Measurements from ENCODE around the gene EHMT1.

EHMT1 gene

DNA sequence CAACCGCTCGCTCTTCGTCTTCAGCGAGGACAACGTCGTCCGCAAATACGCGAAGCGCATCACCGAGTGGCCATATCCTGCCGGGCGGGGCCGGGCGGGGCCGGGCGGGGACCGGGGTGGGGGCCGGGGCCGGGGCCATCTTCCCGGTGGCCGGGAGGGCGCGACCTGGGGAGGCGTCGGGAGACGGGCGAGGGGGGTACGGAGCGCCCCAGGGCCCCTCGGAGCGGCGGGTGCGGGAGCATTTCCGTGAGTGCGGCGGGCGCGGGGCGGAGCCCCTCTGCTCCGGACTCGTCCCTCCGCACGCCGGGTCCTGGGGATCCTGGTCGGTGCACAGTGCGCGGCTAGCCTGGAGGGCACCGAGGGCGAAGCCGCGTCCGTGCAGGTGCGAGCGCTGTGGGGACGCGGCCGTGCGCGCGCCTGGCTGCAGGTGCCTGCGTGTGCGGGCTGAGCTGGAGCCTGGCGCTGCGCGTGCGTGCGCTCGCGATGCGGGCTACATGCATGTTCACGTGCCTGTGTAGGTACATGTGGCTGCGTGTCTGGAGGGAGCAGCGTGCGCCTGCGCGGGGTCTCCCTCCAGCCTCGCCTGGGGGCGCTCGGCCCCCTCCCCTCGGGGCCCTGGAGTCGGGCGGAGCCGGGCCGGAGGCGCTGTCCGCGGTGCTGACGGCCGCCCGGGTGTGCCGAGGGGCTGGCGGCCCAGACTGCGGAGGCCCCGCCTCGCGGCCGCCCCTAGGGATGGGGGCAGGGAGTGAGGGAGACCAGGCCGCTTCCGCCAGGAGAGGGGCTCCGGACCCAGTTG is 259.5 kb downstream of the EHMT1 start:
- Histone ChIP-seq H3K36me3 (ENCODE audit: control insufficient read depth, insufficient read depth, low read length) (no peaks in the 10 kb centered on the region), H3K9ac (ENCODE audit: low read length) (no peak overlapping the region), H3K56ac (ENCODE audit: low read length) (peak overlapping the region; percentile 7), H3K23ac (ENCODE audit: low read length) (no peak overlapping the region), H4K5ac (ENCODE audit: low read length) (no peak overlapping the region), H3K4ac (ENCODE audit: low read depth, low read length) (no peak overlapping the region), H3K27ac (ENCODE audit: low read depth, low read length) (no peak overlapping the region), H3K27me3 (ENCODE audit: insufficient read depth, low read length, poor library complexity) (no peaks in the 10 kb centered on the region), H2AK5ac (ENCODE audit: low read length) (no peak overlapping the region), H2BK5ac (ENCODE audit: low read length) (no peak overlapping the region), H3K18ac (ENCODE audit: low read length) (no peak overlapping the region), H2BK15ac (replicated peaks; ENCODE audit: low read depth) (no peak overlapping the region), H3K4me2 (ENCODE audit: low read length) (peak overlapping the region; percentile 78), H3K4me3 (ENCODE audit: low read length) (no peak overlapping the region), H3K79me1 (ENCODE audit: low read length) (no peaks in the 10 kb centered on the region), H3K4me1 (ENCODE audit: control insufficient read depth, low read depth, low read length) (no peaks in the 10 kb centered on the region), H3K79me2 (ENCODE audit: control insufficient read depth, insufficient read depth, low read length) (no peaks in the 10 kb centered on the region), H4K8ac (ENCODE audit: low read depth, low read length) (no peak overlapping the region), H2BK120ac (ENCODE audit: low read depth, low read length) (no peak overlapping the region)
- no CpG with 5 or more reads among the region's 101 CpGs for WGBS (ENCODE audit: extremely low coverage, insufficient coverage, low lambda C conversion rate)
- DNase-seq = peak; percentile 77

DNA sequence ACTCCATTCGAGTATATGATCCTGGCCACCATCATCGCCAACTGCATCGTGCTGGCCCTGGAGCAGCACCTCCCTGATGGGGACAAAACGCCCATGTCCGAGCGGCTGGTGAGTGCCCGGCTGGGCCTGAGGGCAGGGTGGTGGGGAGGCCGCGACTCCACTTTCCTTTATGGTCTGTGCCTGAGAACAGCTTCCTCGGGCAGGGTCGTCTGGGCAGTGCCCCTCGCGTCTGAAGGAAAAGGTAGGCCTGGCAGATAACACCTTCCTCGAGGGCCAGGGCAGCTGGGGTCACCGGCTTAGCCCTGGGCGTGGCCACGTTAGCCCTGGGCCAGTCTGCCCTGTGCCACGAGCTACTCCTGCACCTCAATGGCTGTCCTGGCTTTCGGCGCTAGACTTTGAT is 260.2 kb downstream of the EHMT1 start:
- Histone ChIP-seq H3K4me2 (ENCODE audit: low read length) (no peak overlapping the region), H2BK15ac (replicated peaks; ENCODE audit: low read depth) (no peak overlapping the region), H3K9ac (ENCODE audit: low read length) (no peak overlapping the region), H3K27me3 (ENCODE audit: insufficient read depth, low read length, poor library complexity) (no peaks in the 10 kb centered on the region), H3K23ac (ENCODE audit: low read length) (no peak overlapping the region), H3K4me3 (ENCODE audit: low read length) (no peak overlapping the region), H4K5ac (ENCODE audit: low read length) (no peak overlapping the region), H3K18ac (ENCODE audit: low read length) (no peak overlapping the region), H3K36me3 (ENCODE audit: control insufficient read depth, insufficient read depth, low read length) (no peaks in the 10 kb centered on the region), H2BK120ac (ENCODE audit: low read depth, low read length) (no peak overlapping the region), H2AK5ac (ENCODE audit: low read length) (no peak overlapping the region), H3K79me1 (ENCODE audit: low read length) (no peaks in the 10 kb centered on the region), H3K56ac (ENCODE audit: low read length) (no peak overlapping the region), H3K4me1 (ENCODE audit: control insufficient read depth, low read depth, low read length) (no peaks in the 10 kb centered on the region), H3K4ac (ENCODE audit: low read depth, low read length) (no peak overlapping the region), H3K79me2 (ENCODE audit: control insufficient read depth, insufficient read depth, low read length) (no peaks in the 10 kb centered on the region), H3K27ac (ENCODE audit: low read depth, low read length) (no peak overlapping the region), H2BK5ac (ENCODE audit: low read length) (no peak overlapping the region), H4K8ac (ENCODE audit: low read depth, low read length) (no peak overlapping the region)
- WGBS (ENCODE audit: extremely low coverage, insufficient coverage, low lambda C conversion rate) = no CpG with 5 or more reads among the region's 20 CpGs
- DNase-seq = no peak

DNA sequence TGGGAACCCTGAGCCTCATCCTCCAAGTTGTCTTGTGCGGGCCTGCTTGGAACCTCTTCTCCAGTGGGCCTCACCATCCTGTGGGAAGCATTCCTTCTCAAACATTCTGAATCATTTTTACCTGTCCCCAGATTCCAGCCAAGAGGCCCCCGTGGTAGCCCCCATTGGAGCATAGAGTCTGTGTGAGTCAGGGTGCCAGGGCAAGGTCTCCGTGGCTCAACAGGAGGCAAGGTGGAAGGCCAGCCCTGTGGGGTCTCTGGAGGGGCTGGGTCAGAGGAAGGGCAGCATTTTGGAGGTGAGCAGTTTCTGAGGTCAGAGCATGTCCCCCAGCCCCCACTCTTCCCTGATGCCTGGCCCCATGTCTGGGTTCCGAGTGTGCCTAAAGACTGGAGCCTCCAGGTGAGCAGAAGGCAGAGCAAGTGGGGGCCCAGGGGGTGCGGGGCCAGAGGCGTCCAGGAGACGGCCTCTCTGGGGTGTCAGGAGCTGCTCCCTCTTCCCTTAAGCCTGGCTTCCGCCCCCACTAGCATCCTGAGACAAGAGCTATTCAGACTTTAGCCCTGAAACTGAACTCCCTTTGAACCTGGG is 260.9 kb downstream of the EHMT1 start:
- Histone ChIP-seq H3K36me3 (ENCODE audit: control insufficient read depth, insufficient read depth, low read length) (no peaks in the 10 kb centered on the region), H2BK5ac (ENCODE audit: low read length) (no peak overlapping the region), H4K8ac (ENCODE audit: low read depth, low read length) (no peak overlapping the region), H3K27me3 (ENCODE audit: insufficient read depth, low read length, poor library complexity) (no peaks in the 10 kb centered on the region), H3K4ac (ENCODE audit: low read depth, low read length) (no peak overlapping the region), H3K9ac (ENCODE audit: low read length) (no peak overlapping the region), H3K4me2 (ENCODE audit: low read length) (no peak overlapping the region), H3K18ac (ENCODE audit: low read length) (no peak overlapping the region), H3K23ac (ENCODE audit: low read length) (no peak overlapping the region), H3K79me2 (ENCODE audit: control insufficient read depth, insufficient read depth, low read length) (no peaks in the 10 kb centered on the region), H4K5ac (ENCODE audit: low read length) (no peak overlapping the region), H3K27ac (ENCODE audit: low read depth, low read length) (no peak overlapping the region), H3K4me3 (ENCODE audit: low read length) (no peak overlapping the region), H3K4me1 (ENCODE audit: control insufficient read depth, low read depth, low read length) (no peaks in the 10 kb centered on the region), H3K56ac (ENCODE audit: low read length) (no peak overlapping the region), H2BK15ac (replicated peaks; ENCODE audit: low read depth) (no peak overlapping the region), H2BK120ac (ENCODE audit: low read depth, low read length) (no peak overlapping the region), H3K79me1 (ENCODE audit: low read length) (no peaks in the 10 kb centered on the region), H2AK5ac (ENCODE audit: low read length) (no peak overlapping the region)
- no peak for DNase-seq
- no CpG with 5 or more reads among the region's 8 CpGs for WGBS (ENCODE audit: extremely low coverage, insufficient coverage, low lambda C conversion rate)

DNA sequence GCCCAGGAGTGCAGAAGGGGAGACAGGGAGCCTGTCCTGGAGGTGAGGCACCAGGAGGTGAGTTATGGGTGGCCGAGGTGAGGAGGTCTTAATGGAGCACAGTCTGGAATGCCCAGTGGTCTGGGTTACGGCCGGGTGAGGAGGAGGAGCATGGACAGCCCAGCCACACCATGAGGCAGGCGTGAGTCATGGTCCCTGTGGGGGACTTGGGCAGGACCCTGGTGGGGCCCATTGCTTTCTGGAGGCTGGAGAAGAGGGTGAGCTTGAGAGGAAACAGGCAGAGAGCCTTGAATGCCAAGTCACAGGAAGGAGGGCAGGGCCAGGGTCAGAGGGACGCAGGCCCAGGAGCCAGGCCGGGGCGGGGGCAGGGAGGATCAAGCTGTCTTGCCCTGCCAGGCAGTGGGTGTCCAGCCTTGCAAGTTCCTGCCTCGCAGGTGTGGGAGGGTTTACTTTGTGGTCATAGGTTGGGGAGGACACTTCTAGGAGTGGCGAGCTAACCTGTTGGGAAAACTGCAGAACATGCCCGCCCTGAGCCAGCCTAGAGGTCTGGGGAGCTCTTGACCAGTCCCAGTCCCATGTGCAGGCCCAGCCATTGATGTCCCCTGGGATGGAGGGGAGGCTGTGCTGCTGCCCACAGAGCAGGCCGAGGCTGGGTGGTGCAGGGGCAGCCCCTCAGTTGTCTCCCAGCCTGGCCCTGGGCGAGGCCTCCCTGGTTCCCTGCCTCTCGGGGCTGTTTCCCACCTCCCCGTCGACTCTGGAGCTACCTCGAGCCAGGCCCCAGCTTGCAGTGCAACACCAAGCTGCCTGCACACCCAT is 261.6 kb downstream of the EHMT1 start:
- no peak for DNase-seq
- no CpG with 5 or more reads among the region's 16 CpGs for WGBS (ENCODE audit: extremely low coverage, insufficient coverage, low lambda C conversion rate)
- Histone ChIP-seq H2BK120ac (ENCODE audit: low read depth, low read length) (no peak overlapping the region), H2BK5ac (ENCODE audit: low read length) (no peak overlapping the region), H3K27ac (ENCODE audit: low read depth, low read length) (no peak overlapping the region), H3K4me2 (ENCODE audit: low read length) (no peak overlapping the region), H3K79me2 (ENCODE audit: control insufficient read depth, insufficient read depth, low read length) (no peaks in the 10 kb centered on the region), H4K5ac (ENCODE audit: low read length) (no peak overlapping the region), H3K4me3 (ENCODE audit: low read length) (no peak overlapping the region), H2BK15ac (replicated peaks; ENCODE audit: low read depth) (no peak overlapping the region), H3K18ac (ENCODE audit: low read length) (no peak overlapping the region), H4K8ac (ENCODE audit: low read depth, low read length) (no peak overlapping the region), H3K79me1 (ENCODE audit: low read length) (no peaks in the 10 kb centered on the region), H3K27me3 (ENCODE audit: insufficient read depth, low read length, poor library complexity) (no peaks in the 10 kb centered on the region), H3K36me3 (ENCODE audit: control insufficient read depth, insufficient read depth, low read length) (no peaks in the 10 kb centered on the region), H3K56ac (ENCODE audit: low read length) (no peak overlapping the region), H3K23ac (ENCODE audit: low read length) (no peak overlapping the region), H3K4ac (ENCODE audit: low read depth, low read length) (no peak overlapping the region), H2AK5ac (ENCODE audit: low read length) (no peak overlapping the region), H3K4me1 (ENCODE audit: control insufficient read depth, low read depth, low read length) (no peaks in the 10 kb centered on the region), H3K9ac (ENCODE audit: low read length) (no peak overlapping the region)

DNA sequence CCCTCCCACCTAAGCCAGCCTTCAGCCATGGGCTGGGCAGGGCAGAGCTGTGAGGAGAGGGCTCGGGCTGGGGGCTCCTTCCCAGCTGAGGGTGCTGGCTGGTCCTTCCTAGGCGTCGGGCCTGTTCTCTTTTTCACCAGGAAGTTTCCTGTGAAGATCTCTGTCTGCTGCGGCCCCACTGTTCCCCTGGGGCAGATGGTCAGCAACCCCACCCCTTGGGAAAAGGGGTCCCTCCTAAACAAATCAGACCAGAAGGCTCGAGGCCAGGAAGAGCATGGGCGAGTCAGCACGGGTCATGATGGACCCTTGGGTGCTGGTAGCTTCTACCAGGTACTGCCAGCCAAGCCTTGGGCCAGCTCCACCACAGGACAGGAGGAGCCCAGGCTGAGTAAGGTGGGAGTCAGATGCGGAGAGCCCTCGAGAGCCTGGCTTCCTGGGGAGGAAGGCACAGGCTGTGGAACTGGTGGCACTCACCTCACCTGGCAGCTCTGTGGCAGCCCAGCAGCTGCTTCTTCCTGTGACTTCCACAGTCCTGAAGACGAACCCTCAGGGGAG is 262.2 kb downstream of the EHMT1 start:
- Histone ChIP-seq H3K4ac (ENCODE audit: low read depth, low read length) (no peak overlapping the region), H3K27me3 (ENCODE audit: insufficient read depth, low read length, poor library complexity) (no peaks in the 10 kb centered on the region), H3K9ac (ENCODE audit: low read length) (no peak overlapping the region), H2BK5ac (ENCODE audit: low read length) (no peak overlapping the region), H3K56ac (ENCODE audit: low read length) (no peak overlapping the region), H3K4me1 (ENCODE audit: control insufficient read depth, low read depth, low read length) (no peaks in the 10 kb centered on the region), H3K36me3 (ENCODE audit: control insufficient read depth, insufficient read depth, low read length) (no peaks in the 10 kb centered on the region), H2BK15ac (replicated peaks; ENCODE audit: low read depth) (no peak overlapping the region), H3K4me3 (ENCODE audit: low read length) (no peak overlapping the region), H3K27ac (ENCODE audit: low read depth, low read length) (no peak overlapping the region), H3K79me2 (ENCODE audit: control insufficient read depth, insufficient read depth, low read length) (no peaks in the 10 kb centered on the region), H3K79me1 (ENCODE audit: low read length) (no peaks in the 10 kb centered on the region), H2BK120ac (ENCODE audit: low read depth, low read length) (no peak overlapping the region), H4K8ac (ENCODE audit: low read depth, low read length) (no peak overlapping the region), H3K23ac (ENCODE audit: low read length) (no peak overlapping the region), H3K18ac (ENCODE audit: low read length) (no peak overlapping the region), H4K5ac (ENCODE audit: low read length) (no peak overlapping the region), H3K4me2 (ENCODE audit: low read length) (no peak overlapping the region), H2AK5ac (ENCODE audit: low read length) (no peak overlapping the region)
- WGBS (ENCODE audit: extremely low coverage, insufficient coverage, low lambda C conversion rate) = no CpG with 5 or more reads among the region's 10 CpGs
- DNase-seq = no peak

Measured in mesendoderm (in vitro differentiated cells).